NOMO-1 treated with DMSO at 0.1 percent for 48 hours (cell line): ENCODE results near the gene THUMPD1.
A peak's percentile ranks its signal among the peaks of the same experiment; 100 is the strongest.

Source experiments
- DNase-seq: peaks from one replicate; lab custom pipeline; 2025; ENCODE audit not compliant: unreplicated experiment; lab: John Stamatoyannopoulos, UW

Gene THUMPD1

GRCh38 chr16:20696618-20697017, 45.0 kb downstream of the THUMPD1 start:
- DNase-seq, result no peak

GRCh38 chr16:20695024-20695423, 46.6 kb downstream of the THUMPD1 start:
- DNase-seq, result no peak

GRCh38 chr16:20694096-20694495, 47.5 kb downstream of the THUMPD1 start:
- peak; percentile 39 for DNase-seq

- no peak for DNase-seq
Measured at GRCh38 chr16:20689668-20690067, 52.0 kb downstream of the THUMPD1 start.

- DNase-seq, result no peak
Measured at GRCh38 chr16:20683812-20684211, 57.8 kb downstream of the THUMPD1 start.
